ENCODE results near the gene TMEM132E. TPM values are rescaled to one million over a fixed set of nuclear protein-coding genes. Genes with fewer than 3 reads are reported as not detected.

TMEM132E gene
- total and polyA plus RNA-seq, 9 donors = 0.08 to 0.40 (median 0.20) TPM; not detected in 2

GRCh38 chr17:34665819-34666763 lies 86.7 kb downstream of the TMEM132E start:
- H3K4me1 ChIP-seq (ENCODE audit: insufficient read depth) = no peaks in the 10 kb centered on the region
- no peaks in the 10 kb centered on the region for H3K27me3 ChIP-seq
- DNase-seq = no peak
- H3K9me3 ChIP-seq = no peaks in the 10 kb centered on the region
- H3K4me3 ChIP-seq = no peak overlapping the region
- H3K36me3 ChIP-seq = no peaks in the 10 kb centered on the region
- 27 to 35% (median 27%) methylated on average over 22 of the region's 22 CpGs for WGBS, 3 donors
- no peak overlapping the region for H3K27ac ChIP-seq
- intact Hi-C loops (cut with DNase I) = loop anchor here in 1 of 4 donors (10.0 kb wide), 1 partner anchor 59 kb away; no protein-coding TSS in a partner anchor
- no peak for TF ChIP-seq CTCF (IDR thresholded peaks at IDR 0.05)
- TF ChIP-seq EP300 (IDR thresholded peaks at IDR 0.05) = no peak
- TF ChIP-seq POLR2A (IDR thresholded peaks at IDR 0.05) = no peak

- Histone ChIP-seq H3K4me3 (no peak overlapping the region), H3K4me1 (ENCODE audit: insufficient read depth) (no peaks in the 10 kb centered on the region), H3K27ac (no peak overlapping the region), H3K27me3 (no peaks in the 10 kb centered on the region), H3K36me3 (no peaks in the 10 kb centered on the region), H3K9me3 (no peaks in the 10 kb centered on the region)
- 72 to 80% (median 75%) methylated on average over 2 of the region's 2 CpGs for WGBS, 3 donors
- DNase-seq = no peak
- intact Hi-C loops (cut with DNase I) = loop anchor here in 1 of 4 donors (10.0 kb wide), 1 partner anchor 57 kb away; no protein-coding TSS in a partner anchor
- TF ChIP-seq CTCF (IDR thresholded peaks at IDR 0.05) = no peak
- no peak for TF ChIP-seq POLR2A (IDR thresholded peaks at IDR 0.05)
- no peak for TF ChIP-seq EP300 (IDR thresholded peaks at IDR 0.05)
Observed at GRCh38 chr17:34667656-34668055, 88.3 kb downstream of the TMEM132E start.

GRCh38 chr17:34668206-34668605 lies 88.8 kb downstream of the TMEM132E start:
- Histone ChIP-seq H3K27me3 (no peaks in the 10 kb centered on the region), H3K4me1 (ENCODE audit: insufficient read depth) (no peaks in the 10 kb centered on the region), H3K4me3 (no peak overlapping the region), H3K9me3 (no peaks in the 10 kb centered on the region), H3K36me3 (no peaks in the 10 kb centered on the region), H3K27ac (no peak overlapping the region)
- no peak for DNase-seq
- intact Hi-C loops (cut with DNase I) = loop anchor here in 1 of 4 donors (10.0 kb wide), 1 partner anchor 57 kb away; no protein-coding TSS in a partner anchor
- no peak for TF ChIP-seq POLR2A (IDR thresholded peaks at IDR 0.05)
- no peak for TF ChIP-seq EP300 (IDR thresholded peaks at IDR 0.05)
- no peak for TF ChIP-seq CTCF (IDR thresholded peaks at IDR 0.05)
- WGBS, 3 donors = 70 to 81% (median 73%) methylated on average over 3 of the region's 3 CpGs

GRCh38 chr17:34669511-34669910 lies 90.1 kb downstream of the TMEM132E start:
- Histone ChIP-seq H3K27me3 (no peaks in the 10 kb centered on the region), H3K4me3 (no peak overlapping the region), H3K9me3 (no peaks in the 10 kb centered on the region), H3K36me3 (no peaks in the 10 kb centered on the region), H3K27ac (no peak overlapping the region), H3K4me1 (ENCODE audit: insufficient read depth) (no peaks in the 10 kb centered on the region)
- TF ChIP-seq EP300 (IDR thresholded peaks at IDR 0.05) = no peak
- TF ChIP-seq POLR2A (IDR thresholded peaks at IDR 0.05) = no peak
- TF ChIP-seq CTCF (IDR thresholded peaks at IDR 0.05) = no peak
- DNase-seq = no peak
- WGBS, 3 donors = 46 to 77% (median 62%) methylated on average over 5 of the region's 5 CpGs
- intact Hi-C loops (cut with DNase I) = loop anchor here in 1 of 4 donors (10.0 kb wide), 1 partner anchor 55 kb away; no protein-coding TSS in a partner anchor
